Activated CD8-positive, alpha-beta T cell treated with anti-CD3 and anti-CD28 coated beads, Interleukin-2, amount 10 ng/mL, durations not matched to agents 7 days and 5 days (primary cell): ENCODE data around the gene ZFP82. TPM values are rescaled to one million over a fixed set of nuclear protein-coding genes. Genes with fewer than 3 reads are reported as not detected.

Experiments
- ATAC-seq: fragments of 150-1000 bp; cut with Tn5 transposase; one replicate; pipeline ENCODE4 v1.10.0; 2021; ENCODE audit warnings: moderate library complexity
- CTCF ChIA-PET: fragments of 350-600 bp; sonication (Branson Sonifier 250); formaldehyde crosslinking; loops from one replicate; lab custom pipeline; 2021; ENCODE audit warnings: antibody characterized with exemption; lab: Charles Lee
- POLR2A ChIA-PET: fragments of 350-600 bp; sonication (Branson Sonifier 250); formaldehyde crosslinking; loops from one replicate; lab custom pipeline; 2021; ENCODE audit warnings: antibody characterized with exemption; lab: Charles Lee
- DNase-seq: peaks from one replicate; pipeline ENCODE4 v3.0.0-alpha.2; 2020
- H3K27ac Mint-ChIP-seq: one replicate; pipeline ENCODE4 v1.8.0; 2021; ENCODE audit warnings: mild to moderate bottlenecking, mixed read lengths
- H3K27me3 Mint-ChIP-seq: one replicate; pipeline ENCODE4 v1.8.0; 2021; ENCODE audit warnings: low read depth, mixed read lengths
- H3K36me3 Mint-ChIP-seq: one replicate; pipeline ENCODE4 v1.8.0; 2021; ENCODE audit warnings: low read depth, mixed read lengths
- H3K4me1 Mint-ChIP-seq: one replicate; pipeline ENCODE4 v1.8.0; 2021; ENCODE audit warnings: low read depth, mixed read lengths
- H3K4me3 Mint-ChIP-seq: one replicate; pipeline ENCODE4 v1.8.0; 2021; ENCODE audit warnings: mild to moderate bottlenecking, mixed read lengths
- H3K9me3 Mint-ChIP-seq: one replicate; pipeline ENCODE4 v1.8.0; 2022; ENCODE audit warnings: mixed read lengths; ENCODE audit not compliant: insufficient read depth
- total RNA-seq, 2 experiments: library from RNA; stranded (reverse); gene quantifications; one replicate each; pipeline ENCODE4 v1.2.3, GENCODE V29; 2021

The ZFP82 gene
- total RNA-seq, 2 experiments from 2014 or later, result 5.2 to 5.4 TPM

GRCh38 chr19:36408101-36408500 lies 10.3 kb downstream of the ZFP82 start:
- H3K9me3 Mint-ChIP-seq, result peaks cover 44% of the 10 kb centered on the region
- H3K36me3 Mint-ChIP-seq, result peaks cover 71% of the 10 kb centered on the region
- DNase-seq, result no peak
- ATAC-seq, result no peak
- H3K4me1 Mint-ChIP-seq, result no peaks in the 10 kb centered on the region
- H3K27me3 Mint-ChIP-seq, result no peaks in the 10 kb centered on the region
- H3K27ac Mint-ChIP-seq, result no peak overlapping the region
- H3K4me3 Mint-ChIP-seq, result no peak overlapping the region
- POLR2A ChIA-PET, result no interaction called here
- CTCF ChIA-PET, result no interaction called here

- Mint-ChIP-seq H3K9me3 (peaks cover 43% of the 10 kb centered on the region), H3K27ac (no peak overlapping the region), H3K4me3 (no peak overlapping the region)
Measured at GRCh38 chr19:36404498-36404897, 13.9 kb downstream of the ZFP82 start.

GRCh38 chr19:36401475-36401874 lies 17.0 kb downstream of the ZFP82 start:
- no peak for ATAC-seq
- Mint-ChIP-seq H3K27me3 (no peaks in the 10 kb centered on the region), H3K4me1 (no peaks in the 10 kb centered on the region), H3K36me3 (peaks cover 75% of the 10 kb centered on the region), H3K4me3 (no peak overlapping the region), H3K9me3 (peaks cover 32% of the 10 kb centered on the region), H3K27ac (no peak overlapping the region)
- POLR2A ChIA-PET, result no interaction called here
- CTCF ChIA-PET, result no interaction called here
- DNase-seq, result no peak

More at GRCh38 chr19:36404498-36404897, 13.9 kb downstream of the ZFP82 start:
- DNase-seq (no peak), ATAC-seq (no peak)
- POLR2A ChIA-PET, result interaction anchor here (0.5 kb wide), 1 partner anchor 356 kb away, joined by 3 read pairs; no protein-coding TSS in a partner anchor
- no peaks in the 10 kb centered on the region for H3K4me1 Mint-ChIP-seq
- H3K36me3 Mint-ChIP-seq, result peaks cover 75% of the 10 kb centered on the region
- CTCF ChIA-PET, result no interaction called here
- no peaks in the 10 kb centered on the region for H3K27me3 Mint-ChIP-seq

GRCh38 chr19:36398571-36398970 lies 19.9 kb downstream of the ZFP82 start:
- Mint-ChIP-seq H3K9me3 (peaks cover 41% of the 10 kb centered on the region), H3K4me3 (no peak overlapping the region), H3K4me1 (no peaks in the 10 kb centered on the region), H3K36me3 (peaks cover 73% of the 10 kb centered on the region), H3K27ac (no peak overlapping the region), H3K27me3 (no peaks in the 10 kb centered on the region)
- ATAC-seq (no peak), DNase-seq (no peak)
- POLR2A ChIA-PET, result no interaction called here
- CTCF ChIA-PET, result no interaction called here

- ATAC-seq (no peak), DNase-seq (no peak)
- Mint-ChIP-seq H3K4me3 (no peak overlapping the region), H3K9me3 (peaks cover 49% of the 10 kb centered on the region), H3K4me1 (no peaks in the 10 kb centered on the region), H3K27me3 (no peaks in the 10 kb centered on the region), H3K36me3 (peaks cover 56% of the 10 kb centered on the region), H3K27ac (no peak overlapping the region)
- POLR2A ChIA-PET, result no interaction called here
- CTCF ChIA-PET, result no interaction called here
Measured at GRCh38 chr19:36392916-36393673, 25.3 kb downstream of the ZFP82 start.

GRCh38 chr19:36379510-36379819 lies 39.0 kb downstream of the ZFP82 start:
- Mint-ChIP-seq H3K27me3 (no peaks in the 10 kb centered on the region), H3K4me1 (peaks cover 18% of the 10 kb centered on the region), H3K9me3 (peaks cover 14% of the 10 kb centered on the region), H3K4me3 (peak overlapping the region; percentile 84), H3K36me3 (peaks cover 26% of the 10 kb centered on the region), H3K27ac (peak overlapping the region; percentile 49)
- ATAC-seq (no peak), DNase-seq (peak; percentile 21)
- ChIA-PET POLR2A (interaction anchor here (1.1 kb wide), 1 partner anchor 459 kb away, joined by 4 read pairs; the partner anchor contains the start of gene ZNF790), CTCF (interaction anchor here (1.4 kb wide), 1 partner anchor 117 kb away, joined by 3 read pairs; no protein-coding TSS in a partner anchor)

GRCh38 chr19:36378625-36379509 lies 39.6 kb downstream of the ZFP82 start, which contains the start of gene ZFP14:
Gene ZFP14 (minus strand): TSS chr19:36379201. CDS start chr19:36367892, 11,309 bp downstream.
- ChIA-PET CTCF (interaction anchor here (0.6 to 1.4 kb wide), 2 partner anchors 118 to 460 kb away, joined by 3 read pairs; no protein-coding TSS in a partner anchor), POLR2A (interaction anchor here (0.6 to 1.1 kb wide), 4 partner anchors 110 to 460 kb away, joined by 3 to 5 read pairs (median 4); partner anchors contain the start of genes ZNF382, ZNF566 and ZNF790)
- peaks cover 14% of the 10 kb centered on the region for H3K9me3 Mint-ChIP-seq
- ATAC-seq (peak; percentile 100), DNase-seq (peak; percentile 96)
- H3K27me3 Mint-ChIP-seq, result no peaks in the 10 kb centered on the region
- peak within 1 kb of the TSS; percentile 84 for H3K4me3 Mint-ChIP-seq
- H3K27ac Mint-ChIP-seq, result peak within 1 kb of the TSS; percentile 94
- peaks cover 18% of the 10 kb centered on the region for H3K4me1 Mint-ChIP-seq
- peaks cover 27% of the 10 kb centered on the region for H3K36me3 Mint-ChIP-seq

- Mint-ChIP-seq H3K27me3 (no peaks in the 10 kb centered on the region), H3K36me3 (peaks cover 31% of the 10 kb centered on the region), H3K9me3 (peaks cover 10% of the 10 kb centered on the region), H3K4me1 (peaks cover 18% of the 10 kb centered on the region), H3K27ac (no peak overlapping the region), H3K4me3 (peak overlapping the region; percentile 84)
- ChIA-PET CTCF (no interaction called here), POLR2A (no interaction called here)
- ATAC-seq (no peak), DNase-seq (no peak)
Measured at GRCh38 chr19:36377541-36378178, 40.8 kb downstream of the ZFP82 start.

- peaks cover 42% of the 10 kb centered on the region for H3K36me3 Mint-ChIP-seq
- ATAC-seq (no peak), DNase-seq (no peak)
- no peak overlapping the region for H3K4me3 Mint-ChIP-seq
- peaks cover 20% of the 10 kb centered on the region for H3K9me3 Mint-ChIP-seq
- CTCF ChIA-PET, result no interaction called here
- POLR2A ChIA-PET, result no interaction called here
- peaks cover 12% of the 10 kb centered on the region for H3K4me1 Mint-ChIP-seq
- no peak overlapping the region for H3K27ac Mint-ChIP-seq
- H3K27me3 Mint-ChIP-seq, result no peaks in the 10 kb centered on the region
Measured at GRCh38 chr19:36373638-36374156, 44.7 kb downstream of the ZFP82 start.

GRCh38 chr19:36371886-36372285 lies 46.6 kb downstream of the ZFP82 start:
- H3K4me3 Mint-ChIP-seq, result no peak overlapping the region
- ChIA-PET CTCF (no interaction called here), POLR2A (no interaction called here)
- peaks cover 26% of the 10 kb centered on the region for H3K9me3 Mint-ChIP-seq
- DNase-seq, result no peak
- ATAC-seq, result no peak
- H3K36me3 Mint-ChIP-seq, result peaks cover 56% of the 10 kb centered on the region
- no peak overlapping the region for H3K27ac Mint-ChIP-seq
- no peaks in the 10 kb centered on the region for H3K4me1 Mint-ChIP-seq
- no peaks in the 10 kb centered on the region for H3K27me3 Mint-ChIP-seq

- H3K27ac Mint-ChIP-seq, result no peak overlapping the region
- H3K4me3 Mint-ChIP-seq, result no peak overlapping the region
- POLR2A ChIA-PET, result no interaction called here
- no peaks in the 10 kb centered on the region for H3K27me3 Mint-ChIP-seq
- DNase-seq, result no peak
- CTCF ChIA-PET, result no interaction called here
- no peak for ATAC-seq
- H3K9me3 Mint-ChIP-seq, result peaks cover 30% of the 10 kb centered on the region
- peaks cover 78% of the 10 kb centered on the region for H3K36me3 Mint-ChIP-seq
- no peaks in the 10 kb centered on the region for H3K4me1 Mint-ChIP-seq
Measured at GRCh38 chr19:36363845-36364244, 54.6 kb downstream of the ZFP82 start.
